Stimulated activated naive CD4-positive, alpha-beta T cell (primary cell): ENCODE data around the gene EDNRA.

Experiments
- DNase-seq, 6 experiments: peaks; one replicate each; lab custom pipeline; 2025; lab: John Stamatoyannopoulos, UW

EDNRA gene

DNA sequence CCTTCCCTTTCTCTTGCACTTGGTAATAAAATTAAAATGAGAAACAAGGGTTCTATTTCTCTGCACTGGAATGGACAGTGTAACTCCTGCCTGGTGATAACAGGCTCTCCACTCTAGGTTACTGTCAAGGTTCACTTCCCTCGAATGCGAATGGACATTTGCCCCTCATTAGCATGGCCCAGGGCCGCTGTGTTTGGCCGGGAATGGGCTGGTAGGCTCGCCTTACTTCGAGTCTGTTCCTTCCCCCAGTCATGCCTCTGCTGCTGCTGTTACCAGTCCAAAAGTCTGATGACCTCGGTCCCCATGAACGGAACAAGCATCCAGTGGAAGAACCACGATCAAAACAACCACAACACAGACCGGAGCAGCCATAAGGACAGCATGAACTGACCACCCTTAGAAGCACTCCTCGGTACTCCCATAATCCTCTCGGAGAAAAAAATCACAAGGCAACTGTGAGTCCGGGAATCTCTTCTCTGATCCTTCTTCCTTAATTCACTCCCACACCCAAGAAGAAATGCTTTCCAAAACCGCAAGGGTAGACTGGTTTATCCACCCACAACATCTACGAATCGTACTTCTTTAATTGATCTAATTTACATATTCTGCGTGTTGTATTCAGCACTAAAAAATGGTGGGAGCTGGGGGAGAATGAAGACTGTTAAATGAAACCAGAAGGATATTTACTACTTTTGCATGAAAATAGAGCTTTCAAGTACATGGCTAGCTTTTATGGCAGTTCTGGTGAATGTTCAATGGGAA lies 61.5 kb downstream of the EDNRA start:
- DNase-seq = no peak

GRCh38 chr4:147543034-147543433 lies 62.1 kb downstream of the EDNRA start:
- DNase-seq = no peak

DNA sequence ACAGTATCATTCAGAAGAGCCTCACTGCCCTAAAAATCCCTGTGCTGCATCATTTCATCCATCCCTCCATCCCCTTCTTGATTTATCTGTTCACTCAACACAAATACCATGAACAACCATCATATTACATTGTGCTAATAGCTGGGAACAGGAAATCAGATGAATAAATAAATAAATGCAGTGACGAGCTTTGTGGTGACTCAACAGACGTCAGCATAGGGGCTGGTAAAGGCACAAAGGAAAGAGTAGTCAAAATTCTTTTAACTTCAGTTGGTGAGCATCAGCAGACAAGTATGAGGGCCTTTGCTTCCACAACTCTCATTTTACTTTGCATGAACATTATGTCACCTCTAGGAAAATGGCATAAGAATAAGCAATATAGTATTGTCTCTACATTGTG lies 65.5 kb downstream of the EDNRA start:
- no peak for DNase-seq

DNA sequence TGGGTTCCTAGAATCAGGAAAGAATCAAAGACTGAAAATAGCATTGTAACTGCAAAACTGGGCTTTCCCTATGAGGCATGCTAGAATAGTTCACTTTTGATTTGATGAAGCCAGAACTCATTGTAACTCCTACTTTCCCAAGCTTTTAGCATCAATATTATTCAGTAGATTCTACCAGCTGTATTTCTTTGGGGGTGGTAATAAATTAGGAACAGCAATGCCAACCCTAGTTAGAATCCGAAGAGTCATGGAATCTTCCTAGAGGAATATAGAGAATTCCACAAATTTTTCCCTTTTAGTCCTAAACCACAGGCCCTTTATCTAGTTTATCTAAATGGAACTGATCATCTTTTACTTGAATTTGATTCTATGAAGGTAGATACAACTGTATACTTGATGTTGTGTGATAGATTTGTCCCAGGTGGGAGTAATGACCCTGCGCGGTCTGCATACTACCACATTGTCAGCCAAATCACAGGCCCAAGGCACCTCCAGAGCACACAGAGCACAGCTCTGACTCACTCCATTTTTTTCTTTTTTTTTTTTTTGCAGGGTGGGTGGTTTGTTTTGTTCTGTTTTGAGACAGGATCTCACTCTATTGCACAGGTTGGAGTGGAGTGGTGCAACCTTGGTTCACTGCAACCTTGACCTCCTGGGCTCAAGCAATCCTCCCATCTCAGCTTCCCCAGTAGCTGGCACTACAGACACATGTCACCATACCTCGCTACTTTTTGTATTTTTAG lies 66.6 kb downstream of the EDNRA start:
- DNase-seq = no peak

- DNase-seq = no peak
Observed at GRCh38 chr4:147548256-147548655, 67.4 kb downstream of the EDNRA start.

GRCh38 chr4:147550626-147551246 lies 69.8 kb downstream of the EDNRA start:
- no peak for DNase-seq

DNA sequence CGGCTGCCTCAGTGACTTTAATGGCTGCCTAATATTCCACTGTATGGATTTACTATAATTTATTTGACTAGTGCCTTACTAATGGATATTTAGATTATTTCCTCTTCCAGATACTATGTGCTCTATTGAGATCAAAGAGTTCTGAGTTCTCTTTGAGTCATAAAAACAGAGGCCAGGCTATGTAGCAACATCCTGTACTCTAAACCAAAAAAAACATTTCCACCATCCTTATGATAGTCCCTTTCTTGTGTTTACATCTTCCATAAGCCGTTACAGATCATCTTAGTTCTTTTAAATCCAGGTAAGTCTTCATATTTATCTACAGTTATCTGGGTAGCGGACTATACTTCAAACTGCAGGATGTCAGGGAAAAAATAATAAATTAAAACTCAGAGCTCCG lies 79.7 kb downstream of the EDNRA start:
- DNase-seq = no peak

DNA sequence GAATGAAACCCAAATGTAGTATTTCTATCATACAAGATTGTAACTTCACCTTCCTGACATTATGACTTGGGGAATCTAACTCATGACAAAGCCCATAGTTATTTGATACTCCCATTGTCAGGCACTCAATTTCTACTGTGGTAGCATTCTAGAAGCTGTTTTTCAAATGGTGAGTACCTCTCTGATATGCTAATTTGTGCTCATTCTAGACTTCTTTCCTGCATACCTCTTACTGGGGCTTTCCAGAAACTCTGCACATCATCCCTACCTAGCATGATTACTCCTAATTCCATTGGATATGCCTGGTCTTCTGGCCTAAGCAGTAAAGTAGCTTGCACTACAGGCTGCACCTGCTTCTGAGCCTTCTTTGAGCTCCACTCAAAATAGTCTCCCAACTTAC lies 85.9 kb downstream of the EDNRA start:
- DNase-seq = no peak

DNA sequence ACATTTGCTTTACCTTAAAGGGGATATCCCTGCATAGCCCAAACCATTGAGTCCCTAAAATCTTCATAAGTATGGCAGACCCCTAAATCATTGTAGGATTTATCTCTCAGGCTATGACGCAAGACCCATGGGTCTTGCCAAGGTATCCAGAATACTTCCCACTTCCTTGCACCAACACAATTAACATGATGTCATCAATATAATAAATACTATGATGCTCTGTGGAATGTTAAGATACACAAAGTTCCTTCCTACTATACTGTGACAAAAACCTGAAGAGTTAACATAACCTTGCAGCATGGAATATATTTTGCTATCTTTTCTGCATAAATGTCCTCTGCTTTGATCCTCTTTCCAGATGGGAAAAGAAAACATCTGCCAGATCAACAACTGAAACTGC lies 86.4 kb downstream of the EDNRA start:
- DNase-seq = no peak

DNA sequence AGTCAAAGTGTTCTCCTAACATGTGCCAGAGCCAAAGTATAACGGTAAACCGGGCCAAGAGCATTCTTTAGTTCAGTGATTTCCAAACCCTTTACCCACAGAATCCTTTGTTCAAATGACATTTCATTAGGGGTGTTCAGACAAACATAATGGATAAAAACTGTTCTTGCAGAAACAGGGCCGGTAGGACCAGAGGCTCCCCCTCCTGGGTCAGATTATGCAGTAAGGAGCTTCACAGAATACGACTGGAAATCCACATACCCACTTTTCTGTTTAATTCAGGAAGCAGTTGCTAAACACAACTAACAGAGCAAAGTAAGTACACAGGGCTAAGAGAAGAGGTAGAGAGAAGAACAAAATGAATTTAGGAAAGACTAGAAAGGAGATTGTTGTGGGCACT lies 89.7 kb downstream of the EDNRA start:
- no peak for DNase-seq

- DNase-seq = no peak
Observed at GRCh38 chr4:147571036-147571770, 90.3 kb downstream of the EDNRA start.

GRCh38 chr4:147576084-147576483 lies 95.2 kb downstream of the EDNRA start:
- DNase-seq = no peak

- no peak for DNase-seq
Observed at GRCh38 chr4:147578051-147578476, 97.2 kb downstream of the EDNRA start.

- no peak for DNase-seq
Observed at GRCh38 chr4:147578593-147578992, 97.7 kb downstream of the EDNRA start.

GRCh38 chr4:147580396-147580795 lies 99.5 kb downstream of the EDNRA start:
- DNase-seq = no peak

GRCh38 chr4:147581606-147582350 lies 100.9 kb downstream of the EDNRA start:
- DNase-seq = no peak

GRCh38 chr4:147582386-147583060 lies 101.6 kb downstream of the EDNRA start:
- no peak for DNase-seq

- DNase-seq = no peak
Observed at GRCh38 chr4:147583876-147584275, 103.0 kb downstream of the EDNRA start.

DNA sequence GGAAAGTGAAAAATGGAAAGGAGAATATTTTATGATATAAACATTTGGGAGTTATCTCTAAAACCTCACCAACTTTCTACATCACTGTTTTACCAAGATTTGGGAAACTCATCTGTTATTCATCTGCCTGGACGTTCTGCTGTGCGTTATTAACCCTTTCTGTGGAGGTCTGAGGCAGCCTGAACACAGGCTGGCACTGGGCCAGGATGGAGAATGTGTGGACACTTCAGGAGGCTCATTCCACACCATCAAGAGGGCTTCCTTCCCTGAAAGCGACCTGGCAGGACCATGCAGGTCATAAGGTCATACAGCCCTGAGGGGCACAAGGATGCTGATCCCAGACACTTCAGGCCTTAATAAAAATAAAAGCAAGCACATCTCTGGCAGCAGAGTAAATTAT lies 105.1 kb downstream of the EDNRA start:
- no peak for DNase-seq

DNA sequence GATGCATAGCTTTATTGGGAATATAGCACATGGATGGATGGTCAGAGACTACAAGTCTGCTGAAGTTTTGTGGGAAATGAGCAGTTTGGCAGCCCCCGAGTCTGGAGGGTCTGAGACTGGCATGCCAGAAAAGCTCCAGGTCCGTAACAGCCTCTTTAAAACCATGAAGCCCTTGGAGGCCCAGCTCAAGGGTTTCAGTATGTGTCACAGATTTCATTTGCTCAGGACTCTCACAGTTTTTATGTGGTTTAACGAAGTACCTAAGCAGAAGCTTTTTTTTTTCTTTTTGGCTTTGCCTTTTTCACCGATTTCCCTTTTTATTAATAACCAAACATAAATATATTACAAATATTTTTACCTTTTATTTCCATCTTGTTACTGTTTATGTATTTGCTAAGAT lies 105.7 kb downstream of the EDNRA start:
- no peak for DNase-seq

- no peak for DNase-seq
Observed at GRCh38 chr4:147587041-147587440, 106.1 kb downstream of the EDNRA start.
